Subcutaneous preadipocyte (primary cell): ENCODE results near the gene GPR137C. TPM values are rescaled to one million over a fixed set of nuclear protein-coding genes. Genes with fewer than 3 reads are reported as not detected.

Experiments
- total RNA-seq: library from RNA; depleted of rRNA; stranded (reverse); fragments of >200 nt; gene quantifications from 2 replicates; pipeline ENCODE4 v1.2.3, GENCODE V29; 2012

GPR137C gene
- under 0.01 and 0.59 TPM in 2 replicates for total RNA-seq

GRCh38 chr14:52552063-52552988, at the start of gene GPR137C, which contains the start of gene TXNDC16:
TSS of gene GPR137C (plus strand) at chr14:52552836. CDS start at chr14:52553148, 312 bp downstream.
TSS of gene TXNDC16 (minus strand) at chr14:52552505. CDS start at chr14:52543557, 8,948 bp downstream.

Other genes starting within 250 kb of the GPR137C start
- gene PTGER2, start 238.5 kb upstream of the GPR137C start, total RNA-seq, result 22.1 and 23.5 TPM in 2 replicates
- gene TXNDC16, start 331 bp upstream of the GPR137C start, total RNA-seq, result 3.9 and 4.0 TPM in 2 replicates
- 71.7 and 87.6 TPM in 2 replicates for gene ERO1A, start 142.7 kb downstream of the GPR137C start, total RNA-seq
- 66.1 and 72.3 TPM in 2 replicates for gene PSMC6, start 154.4 kb downstream of the GPR137C start, total RNA-seq
- gene STYX, start 177.3 kb downstream of the GPR137C start, total RNA-seq, result 23.1 and 25.2 TPM in 2 replicates
- 81.2 and 149 TPM in 2 replicates for gene GNPNAT1, start 238.8 kb downstream of the GPR137C start, total RNA-seq